COLO668 (cell line): ENCODE data around the gene DOCK3.
"Not testable (repeated sequence)": the region's sequence is repeated elsewhere in the genome, so short reads cannot be mapped to it uniquely, and the experiment has no call there.

Source experiments
- DNase-seq: peaks from one replicate; lab custom pipeline; 2025; ENCODE audit not compliant: unreplicated experiment; lab: John Stamatoyannopoulos, UW

The DOCK3 gene

GRCh38 chr3:50978586-50978985 lies 303.9 kb downstream of the DOCK3 start:
- not testable (repeated sequence) for DNase-seq

GRCh38 chr3:50978991-50979667 lies 304.4 kb downstream of the DOCK3 start:
- peak; percentile 1 for DNase-seq

- DNase-seq = no peak
Observed at GRCh38 chr3:50982540-50983325, 308.0 kb downstream of the DOCK3 start.

- no peak for DNase-seq
Observed at GRCh38 chr3:50983887-50984286, 309.2 kb downstream of the DOCK3 start.

GRCh38 chr3:50985893-50986292 lies 311.2 kb downstream of the DOCK3 start:
- no peak for DNase-seq

- no peak for DNase-seq
Observed at GRCh38 chr3:50986726-50987125, 312.0 kb downstream of the DOCK3 start.

GRCh38 chr3:50994537-50994936 lies 319.8 kb downstream of the DOCK3 start:
- DNase-seq = no peak

- DNase-seq = no peak
Observed at GRCh38 chr3:50995085-50995824, 320.5 kb downstream of the DOCK3 start.

GRCh38 chr3:51002495-51002894 lies 327.8 kb downstream of the DOCK3 start:
- DNase-seq = no peak

- no peak for DNase-seq
Observed at GRCh38 chr3:51004235-51004634, 329.5 kb downstream of the DOCK3 start.

- no peak for DNase-seq
Observed at GRCh38 chr3:51024121-51024520, 349.4 kb downstream of the DOCK3 start.

GRCh38 chr3:51024765-51025632 lies 350.3 kb downstream of the DOCK3 start:
- DNase-seq = peak; percentile 9

- no peak for DNase-seq
Observed at GRCh38 chr3:51031666-51032065, 356.9 kb downstream of the DOCK3 start.

GRCh38 chr3:51035630-51036029 lies 360.9 kb downstream of the DOCK3 start:
- no peak for DNase-seq

- no peak for DNase-seq
Observed at GRCh38 chr3:51044982-51045381, 370.3 kb downstream of the DOCK3 start.

- no peak for DNase-seq
Observed at GRCh38 chr3:51052562-51052961, 377.8 kb downstream of the DOCK3 start.

GRCh38 chr3:51057121-51057520 lies 382.4 kb downstream of the DOCK3 start:
- no peak for DNase-seq

- no peak for DNase-seq
Observed at GRCh38 chr3:51063053-51063452, 388.3 kb downstream of the DOCK3 start.

GRCh38 chr3:51075221-51075775 lies 400.6 kb downstream of the DOCK3 start:
- no peak for DNase-seq

GRCh38 chr3:51082363-51082762 lies 407.6 kb downstream of the DOCK3 start:
- DNase-seq = no peak

- no peak for DNase-seq
Observed at GRCh38 chr3:51083490-51083889, 408.8 kb downstream of the DOCK3 start.
